Liver (tissue), 9 donors: ENCODE data around the gene APBB1IP. TPM values are rescaled to one million over a fixed set of nuclear protein-coding genes. Genes with fewer than 3 reads are reported as not detected.

Source experiments
- DNase-seq: peaks from one replicate; pipeline ENCODE4 v3.0.0-alpha.2; 2017; ENCODE audit warnings: low spot score
- H3K27ac ChIP-seq, 2 donors: one replicate each; pipeline ENCODE4 v1.7.0; 2013; ENCODE audit warnings: inconsistent platforms in 2 of 2, low read length in 2 of 2, control low read depth in 1 of 2, low read depth in 1 of 2, mild to moderate bottlenecking in 1 of 2
- H3K27me3 ChIP-seq, 4 donors: one replicate each; pipeline versions ENCODE4 v1.6.1 to v1.7.0; 2013; ENCODE audit warnings: low read length in 3 of 4, inconsistent platforms in 1 of 4, mild to moderate bottlenecking in 1 of 4, moderate library complexity in 1 of 4; ENCODE audit not compliant: control insufficient read depth in 4 of 4, insufficient read depth in 4 of 4
- H3K36me3 ChIP-seq, 4 donors: one replicate each; pipeline versions ENCODE4 v1.6.1 to v1.7.0; 2013; ENCODE audit warnings: low read length in 3 of 4, mild to moderate bottlenecking in 3 of 4, low read depth in 1 of 4, moderate library complexity in 1 of 4; ENCODE audit not compliant: control insufficient read depth in 4 of 4, insufficient read depth in 3 of 4
- H3K4me1 ChIP-seq, 4 donors: one replicate each; pipeline versions ENCODE4 v1.6.1 to v1.7.0; 2013; ENCODE audit warnings: low read length in 3 of 4, mild to moderate bottlenecking in 3 of 4, moderate library complexity in 1 of 4; ENCODE audit not compliant: control insufficient read depth in 4 of 4, insufficient read depth in 4 of 4
- H3K4me3 ChIP-seq, 3 donors: one replicate each; pipeline versions ENCODE4 v1.6.1 to v1.7.0; 2013; ENCODE audit warnings: low read length in 3 of 3, control low read depth in 1 of 3, low read depth in 1 of 3, mild to moderate bottlenecking in 1 of 3
- H3K9ac ChIP-seq, 2 donors: one replicate each; pipeline ENCODE4 v1.7.0; 2013; ENCODE audit warnings: low read length in 2 of 2, mild to moderate bottlenecking in 2 of 2, moderate library complexity in 2 of 2, control low read depth in 1 of 2, low read depth in 1 of 2
- H3K9me3 ChIP-seq, 4 donors: one replicate each; pipeline versions ENCODE4 v1.6.1 to v1.7.0; 2013; ENCODE audit warnings: low read length in 3 of 4; ENCODE audit not compliant: control insufficient read depth in 4 of 4
- ATF3 ChIP-seq: IDR thresholded peaks from 2 replicates; pipeline ENCODE4 v1.6.1; 2016; ENCODE audit warnings: antibody characterized with exemption
- CTCF ChIP-seq: fragments of 150-350 bp; IDR thresholded peaks from 2 replicates; pipeline ENCODE4 v1.5.1; 2017; ENCODE audit warnings: improper control_type of control experiment, low read depth, low read length; ENCODE audit not compliant: missing input control
- EGR1 ChIP-seq, 2 donors: IDR thresholded peaks; 2 replicates each; pipeline ENCODE4 v1.6.1; 2016 to 2018; ENCODE audit warnings: antibody characterized with exemption in 2 of 2, low read depth in 2 of 2
- FOXA2 ChIP-seq: IDR thresholded peaks from 2 replicates; pipeline ENCODE4 v1.6.1; 2016; ENCODE audit warnings: antibody characterized with exemption
- GABPA ChIP-seq, 2 donors: IDR thresholded peaks in 1 of 2; conservative IDR thresholded peaks in 1 of 2; 2 replicates each; pipeline ENCODE4 v1.6.1; 2016; ENCODE audit warnings: antibody characterized with exemption in 2 of 2, mild to moderate bottlenecking in 1 of 2, moderate library complexity in 1 of 2
- HNF4A ChIP-seq, 2 donors: conservative IDR thresholded peaks; 2 replicates each; pipeline ENCODE4 v1.6.1; 2016; ENCODE audit warnings: antibody characterized with exemption in 2 of 2, mild to moderate bottlenecking in 2 of 2
- HNF4G ChIP-seq: IDR thresholded peaks from 2 replicates; pipeline ENCODE4 v1.6.1; 2016; ENCODE audit warnings: antibody characterized with exemption
- MAX ChIP-seq: IDR thresholded peaks from 2 replicates; pipeline ENCODE4 v1.6.1; 2016; ENCODE audit warnings: antibody characterized with exemption
- RAD21 ChIP-seq, 2 donors: IDR thresholded peaks; 2 replicates each; pipeline ENCODE4 v1.6.1; 2016; ENCODE audit warnings: antibody characterized with exemption in 2 of 2, mild to moderate bottlenecking in 2 of 2
- REST ChIP-seq: IDR thresholded peaks from 2 replicates; pipeline ENCODE4 v1.6.1; 2016; ENCODE audit warnings: antibody characterized with exemption, mild to moderate bottlenecking
- RXRA ChIP-seq, 2 donors: IDR thresholded peaks; 2 replicates each; pipeline ENCODE4 v1.6.1; 2017 to 2018; ENCODE audit warnings: antibody characterized with exemption in 2 of 2, mild to moderate bottlenecking in 1 of 2
- SP1 ChIP-seq: IDR thresholded peaks from 2 replicates; pipeline ENCODE4 v1.6.1; 2018; ENCODE audit warnings: antibody characterized with exemption, mild to moderate bottlenecking
- TAF1 ChIP-seq: conservative IDR thresholded peaks from 2 replicates; pipeline ENCODE4 v1.6.1; 2016; ENCODE audit warnings: antibody characterized with exemption, mild to moderate bottlenecking
- YY1 ChIP-seq: IDR thresholded peaks from 2 replicates; pipeline ENCODE4 v1.6.1; 2016; ENCODE audit warnings: antibody characterized with exemption, mild to moderate bottlenecking
- ZBTB33 ChIP-seq: IDR thresholded peaks from 2 replicates; pipeline ENCODE4 v1.6.1; 2016; ENCODE audit warnings: antibody characterized with exemption
- WGBS: extraction: QIAGEN DNeasy Blood & Tissue Kit; methylation state at CpG from one replicate; pipeline ENCODE4 v1.1.7; 2013; 5-methylcytosine and 5-hydroxymethylcytosine counted together
- polyA plus RNA-seq, 2 donors: library from polyadenylated mRNA; stranded (reverse) in 1 of 2; unstranded in 1 of 2; fragments of 200-250 nt in 1 of 2; fragments of >200 nt in 1 of 2; fragmentation: Nextera tagmentation in 1 of 2; extraction: Ambion mirVana in 1 of 2; gene quantifications; one replicate each; pipeline versions ENCODE4 v1.2.1 to v1.2.3, GENCODE V29; 2013 to 2015
- total RNA-seq, 2 donors: library from RNA; depleted of rRNA; stranded (reverse); fragments of >200 nt; gene quantifications; one replicate each; pipeline ENCODE4 v1.2.3, GENCODE V29; 2014
- donor health status: healthy.
- donor health status: healthy.
- donor health status: healthy.
- donor health status: healthy.
- donor health status: healthy.

The APBB1IP gene
- total and polyA plus RNA-seq, 4 donors, result 9.3 to 28.4 (median 12.8) TPM

GRCh38 chr10:26439406-26440087, 1.4 kb downstream of the APBB1IP start:
- H3K9ac ChIP-seq, result peak overlapping the region; percentile 68 to 82
- H3K4me1 ChIP-seq, result peaks cover 1 to 26% (median 15%) of the 10 kb centered on the region in 4 donors
- WGBS, result 29% methylated on average over 14 of the region's 14 CpGs

More at GRCh38 chr10:26439406-26440087, 1.4 kb downstream of the APBB1IP start:
- Histone ChIP-seq H3K27ac (peak overlapping the region; percentile 95 to 99), H3K36me3 (peaks cover 0 to 3% (median 0%) of the 10 kb centered on the region in 4 donors), H3K9me3 (no peaks in the 10 kb centered on the region), H3K4me3 (peak overlapping the region; percentile 72 to 83 (median 80)), H3K27me3 (no peaks in the 10 kb centered on the region)
- no peak for TF ChIP-seq SP1
- no peak for TF ChIP-seq ZBTB33
- no peak for TF ChIP-seq RXRA (IDR thresholded peaks at IDR 0.05)
- no peak for TF ChIP-seq HNF4A (conservative IDR thresholded peaks at IDR 0.05)
- TF ChIP-seq FOXA2, result no peak
- no peak for TF ChIP-seq REST
- no peak for TF ChIP-seq EGR1 (IDR thresholded peaks at IDR 0.05; ENCODE audit: low read depth in 2 of 2)
- TF ChIP-seq RAD21 (IDR thresholded peaks at IDR 0.05), result no peak
- TF ChIP-seq MAX, result no peak
- TF ChIP-seq CTCF, result no peak
- TF ChIP-seq TAF1, result no peak
- no peak for TF ChIP-seq YY1
- TF ChIP-seq HNF4G, result no peak
- TF ChIP-seq ATF3, result no peak
- TF ChIP-seq GABPA (IDR thresholded peaks at IDR 0.05 in 1 of 2, conservative IDR thresholded peaks at IDR 0.05 in 1 of 2), result no peak
- no peak for DNase-seq
